K562 (cell line): ENCODE measurements around the gene BAHD1. TPM values are rescaled to one million over a fixed set of nuclear protein-coding genes. Genes with fewer than 3 reads are reported as not detected.

Experiments used
- C11orf30 ChIP-seq: fragments of 450-650 bp; IDR thresholded peaks from 2 replicates; pipeline ENCODE4 v1.6.1; 2016; ENCODE audit warnings: low read depth, mild to moderate bottlenecking
- CGGBP1 ChIP-seq: fragments of 250-450 bp; sonication (Bioruptor Pico); IDR thresholded peaks from 2 replicates; pipeline ENCODE4 v1.9.0; 2021; ENCODE audit warnings: mild to moderate bottlenecking
- CHD4 ChIP-seq: fragments of 200-600 bp; sonication (generic); IDR thresholded peaks from 3 replicates; pipeline ENCODE4 v1.6.1; 2012; ENCODE audit warnings: low read depth, mild to moderate bottlenecking, mixed read lengths, low read length, inconsistent platforms; ENCODE audit not compliant: insufficient read depth, insufficient replicate concordance, poor library complexity, severe bottlenecking
- GATAD2A ChIP-seq: fragments of 450-650 bp; IDR thresholded peaks from 2 replicates; pipeline ENCODE4 v1.6.1; 2017
- ID3 ChIP-seq, 2 experiments: fragments of 250-450 bp in 1 of 2; fragments of 450-650 bp in 1 of 2; sonication (Bioruptor Pico) in 1 of 2; IDR thresholded peaks; 2 replicates each; pipeline versions ENCODE4 v1.6.1 to v1.8.0; 2016 to 2021; ENCODE audit warnings: mild to moderate bottlenecking in 2 of 2, moderate library complexity in 2 of 2, missing compliant biosample characterization in 1 of 2, missing genetic modification characterization in 1 of 2
- MNT ChIP-seq, 2 experiments: fragments of 450-650 bp; conservative IDR thresholded peaks; 2 replicates each; pipeline ENCODE4 v1.6.1; 2017; ENCODE audit warnings: mild to moderate bottlenecking in 2 of 2, moderate library complexity in 2 of 2
- NEUROD1 ChIP-seq: fragments of 150-350 bp; IDR thresholded peaks from 2 replicates; pipeline ENCODE4 v1.6.1; 2014; ENCODE audit warnings: borderline replicate concordance, low read length, low read depth; ENCODE audit not compliant: partially characterized antibody
- POLR2G ChIP-seq: fragments of 200-400 bp; formaldehyde crosslinking; IDR thresholded peaks from 2 replicates; pipeline ENCODE4 v1.6.1; 2017; ENCODE audit warnings: low read depth, mild to moderate bottlenecking, antibody characterized with exemption, low read length, moderate library complexity
- SOX6 ChIP-seq: fragments of 450-650 bp; IDR thresholded peaks from 2 replicates; pipeline ENCODE4 v1.6.1; 2014; ENCODE audit warnings: mild to moderate bottlenecking
- TAL1 ChIP-seq: fragments of 450-650 bp; IDR thresholded peaks from 2 replicates; pipeline ENCODE4 v1.6.1; 2016; ENCODE audit warnings: mild to moderate bottlenecking
- THRB ChIP-seq: fragments of 450-650 bp; formaldehyde crosslinking; conservative IDR thresholded peaks from 2 replicates; pipeline ENCODE4 v1.4.0; 2022; ENCODE audit warnings: mild to moderate bottlenecking, missing genetic modification characterization
- ZBTB7A ChIP-seq: IDR thresholded peaks from 2 replicates; pipeline ENCODE4 v1.6.1; 2011; ENCODE audit warnings: low read depth, mild to moderate bottlenecking, low read length, moderate library complexity, borderline replicate concordance; ENCODE audit not compliant: control insufficient read depth
- ZKSCAN1 ChIP-seq: fragments of 150-350 bp; IDR thresholded peaks from 2 replicates; pipeline ENCODE4 v1.6.1; 2016; ENCODE audit warnings: low read depth, low read length
- ZNF316 ChIP-seq: fragments of 450-650 bp; IDR thresholded peaks from 2 replicates; pipeline ENCODE4 v1.6.1; 2016
- ZNF395 ChIP-seq: fragments of 200-800 bp; sonication (Bioruptor generic); IDR thresholded peaks from 2 replicates; pipeline ENCODE4 v1.6.1; 2017; ENCODE audit warnings: missing genetic modification characterization, missing compliant biosample characterization
- ZNF592 ChIP-seq: fragments of 450-650 bp; IDR thresholded peaks from 2 replicates; pipeline ENCODE4 v1.6.1; 2017; ENCODE audit warnings: antibody characterized with exemption, mild to moderate bottlenecking
- polyA plus RNA-seq, 8 experiments: library from polyadenylated mRNA; depleted of rRNA in 4 of 8; stranded (reverse) in 5 of 8; unstranded in 3 of 8; fragments of >200 nt; fragmentation: Nextera tagmentation in 2 of 8; fragmentation: Illumina TruSeq in 1 of 8; extraction: Ambion mirVana in 2 of 8; extraction: Trizol in 1 of 8; gene quantifications; 2 replicates each; pipeline versions ENCODE4 v1.2.1 to v1.2.3, GENCODE V29; 2011 to 2014; ENCODE audit warnings: inconsistent platforms in 1 of 8, missing spikeins in 1 of 8
- total RNA-seq, 7 experiments: library from RNA; depleted of rRNA in 6 of 7; stranded (reverse); fragments of >200 nt in 6 of 7; fragmentation: Illumina TruSeq in 2 of 7; extraction: Trizol in 2 of 7; gene quantifications; 2 replicates each; pipeline versions ENCODE4 v1.2.1 to v1.2.3, GENCODE V29; 2011 to 2021; ENCODE audit warnings: low replicate concordance in 1 of 7

Gene BAHD1
- total and polyA plus RNA-seq, 9 of the 15 experiments (the other 6 are each of a cell fraction or from before 2014, with no cell fraction given) = 0.55 to 38.5 (median 11.5) TPM

- peak; percentile 77 for TF ChIP-seq C11orf30
- no peak for TF ChIP-seq CGGBP1 (CRISPR knock-in tag)
- no peak for TF ChIP-seq NEUROD1
- no peak for TF ChIP-seq ID3 (CRISPR knock-in tag; IDR thresholded peaks at IDR 0.05)
- 0 out of 2 replicates have a peak, but pooled peaks have one; percentile 23 for TF ChIP-seq ID3 (tag; IDR thresholded peaks at IDR 0.05)
- no peak for TF ChIP-seq CHD4
- TF ChIP-seq SOX6 = peak; percentile 69
- TF ChIP-seq GATAD2A = no peak
- no peak for TF ChIP-seq THRB (CRISPR knock-in tag)
- TF ChIP-seq TAL1 = no peak
- peak; percentile 61; the same call in 1 of the 2 replicates for TF ChIP-seq ZNF592
- TF ChIP-seq ZNF395 = peak; percentile 34; the same call in 1 of the 2 replicates
- TF ChIP-seq MNT (conservative IDR thresholded peaks at IDR 0.05) = 0 out of 4 replicates have a peak, but pooled peaks of 1 of the 2 experiments have one; percentile 12
- peak; percentile 55 for TF ChIP-seq ZNF316
- TF ChIP-seq ZKSCAN1 = peak; percentile 99
- peak; percentile 49; the same call in 1 of the 2 replicates for TF ChIP-seq ZBTB7A
- TF ChIP-seq POLR2G = peak; percentile 63; the same call in 1 of the 2 replicates
- TF ChIP-seq, all 486 proteins: peak for 24
Measured at GRCh38 chr15:40439461-40439959, 1.2 kb upstream of the BAHD1 start (continued).
